ENCODE results near the gene ZNF621.

DNA sequence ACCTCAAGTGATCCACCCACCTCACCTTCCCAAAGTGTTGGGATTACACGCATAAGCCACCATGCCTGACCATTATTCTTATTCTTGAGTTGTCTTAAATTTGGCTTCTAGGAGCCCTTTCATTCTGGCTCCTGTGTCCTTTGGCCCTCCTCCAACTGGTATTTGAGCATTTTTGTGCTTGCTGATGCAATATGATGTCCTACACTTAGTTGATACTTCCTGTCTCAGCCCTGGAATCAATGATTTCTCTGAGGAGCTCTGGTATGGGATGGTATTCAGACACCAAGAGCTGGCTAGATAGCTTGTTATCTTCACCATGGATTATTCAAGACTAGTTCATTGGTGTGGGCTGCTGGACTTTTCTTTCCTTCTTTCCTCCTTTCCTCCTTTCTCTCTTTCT lies 25.4 kb downstream of the ZNF621 start:
- TF ChIP-seq, protein P1, sequence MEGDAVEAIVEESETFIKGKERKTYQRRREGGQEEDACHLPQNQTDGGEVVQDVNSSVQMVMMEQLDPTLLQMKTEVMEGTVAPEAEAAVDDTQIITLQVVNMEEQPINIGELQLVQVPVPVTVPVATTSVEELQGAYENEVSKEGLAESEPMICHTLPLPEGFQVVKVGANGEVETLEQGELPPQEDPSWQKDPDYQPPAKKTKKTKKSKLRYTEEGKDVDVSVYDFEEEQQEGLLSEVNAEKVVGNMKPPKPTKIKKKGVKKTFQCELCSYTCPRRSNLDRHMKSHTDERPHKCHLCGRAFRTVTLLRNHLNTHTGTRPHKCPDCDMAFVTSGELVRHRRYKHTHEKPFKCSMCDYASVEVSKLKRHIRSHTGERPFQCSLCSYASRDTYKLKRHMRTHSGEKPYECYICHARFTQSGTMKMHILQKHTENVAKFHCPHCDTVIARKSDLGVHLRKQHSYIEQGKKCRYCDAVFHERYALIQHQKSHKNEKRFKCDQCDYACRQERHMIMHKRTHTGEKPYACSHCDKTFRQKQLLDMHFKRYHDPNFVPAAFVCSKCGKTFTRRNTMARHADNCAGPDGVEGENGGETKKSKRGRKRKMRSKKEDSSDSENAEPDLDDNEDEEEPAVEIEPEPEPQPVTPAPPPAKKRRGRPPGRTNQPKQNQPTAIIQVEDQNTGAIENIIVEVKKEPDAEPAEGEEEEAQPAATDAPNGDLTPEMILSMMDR (IDR thresholded peaks at IDR 0.05; ENCODE audit: low read length): no peak
- TF ChIP-seq EZH2 (IDR thresholded peaks at IDR 0.05; ENCODE audit: borderline replicate concordance, low read length): no peak
